Stomach (tissue), 9 donors: ENCODE data around the gene MYLK3. TPM values are rescaled to one million over a fixed set of nuclear protein-coding genes. Genes with fewer than 3 reads are reported as not detected.

Experiments used
- DNase-seq, 2 donors: peaks; one replicate each; pipeline versions ENCODE4 v3.0.0 to v3.0.0-alpha.2; 2013 to 2019
- H3K27ac ChIP-seq, 5 donors: fragments of 200-600 bp in 4 of 5; sonication (generic) in 4 of 5; one replicate each; pipeline ENCODE4 v1.5.1; 2013 to 2019; ENCODE audit warnings: mild to moderate bottlenecking in 1 of 5, moderate library complexity in 1 of 5
- H3K27me3 ChIP-seq, 3 donors: fragments of 200-600 bp; sonication (generic); one replicate each; pipeline ENCODE4 v1.5.1; 2017 to 2019; ENCODE audit warnings: mixed run types in 1 of 3
- H3K36me3 ChIP-seq, 4 donors: fragments of 200-600 bp; sonication (generic); 1 replicate in 3 of 4; 2 replicates in 1 of 4; pipeline ENCODE4 v1.5.1; 2016 to 2019
- H3K4me1 ChIP-seq, 4 donors: fragments of 200-600 bp; sonication (generic); one replicate each; pipeline ENCODE4 v1.5.1; 2016 to 2019
- H3K4me3 ChIP-seq, 4 donors: fragments of 200-600 bp; sonication (generic) in 3 of 4; one replicate each; pipeline ENCODE4 v1.5.1; 2016 to 2019; ENCODE audit warnings: mild to moderate bottlenecking in 1 of 4
- H3K9me3 ChIP-seq, 4 donors: fragments of 200-600 bp; sonication (generic); one replicate each; pipeline ENCODE4 v1.5.1; 2016 to 2019
- CTCF ChIP-seq, 7 experiments: fragments of 450-650 bp in 4 of 7; fragments of 200-600 bp in 3 of 7; sonication (generic) in 3 of 7; IDR thresholded peaks; one replicate each; pipeline ENCODE4 v1.5.1; 2016 to 2019; ENCODE audit warnings: antibody characterized with exemption in 7 of 7, control low read depth in 2 of 7, mild to moderate bottlenecking in 1 of 7
- EP300 ChIP-seq: sonication (generic); formaldehyde crosslinking; IDR thresholded peaks from one replicate; pipeline ENCODE4 v1.6.1; 2017; ENCODE audit warnings: antibody characterized with exemption
- POLR2A ChIP-seq, 4 donors: fragments of 450-650 bp; IDR thresholded peaks; one replicate each; pipeline ENCODE4 v1.6.1; 2016; ENCODE audit warnings: antibody characterized with exemption in 4 of 4, control low read depth in 2 of 4, mild to moderate bottlenecking in 1 of 4, moderate library complexity in 1 of 4
- POLR2AphosphoS5 ChIP-seq, 3 donors: sonication (generic); formaldehyde crosslinking; IDR thresholded peaks; one replicate each; pipeline ENCODE4 v1.6.1; 2016; ENCODE audit warnings: antibody characterized with exemption in 3 of 3
- WGBS, 5 donors: extraction: QIAGEN DNeasy Blood & Tissue Kit in 3 of 5; methylation state at CpG; one replicate each; pipeline versions ENCODE4 v1.1.5 to v1.1.7; 2013 to 2018; 5-methylcytosine and 5-hydroxymethylcytosine counted together
- intact Hi-C: fragments of 100-400 bp; cut with DNase I; formaldehyde crosslinking; loops from one replicate; pipeline ENCODE4 v1.15.1; 2023; ENCODE audit warnings: low total_unique reads
- polyA plus RNA-seq, 3 donors: library from polyadenylated mRNA; stranded (reverse); fragments of 200-250 nt; gene quantifications; one replicate each; pipeline ENCODE4 v1.2.3, GENCODE V29; 2013
- total RNA-seq, 5 donors: library from RNA; depleted of rRNA; stranded (reverse); fragments of >200 nt; gene quantifications; one replicate each; pipeline versions ENCODE4 v1.1.0 to v1.2.3, GENCODE V29; 2014 to 2016
- donor health status: healthy with polysubstance abuse.
- donor health status: Bipolar disorder and iron deficiency.
- donor health status: healthy.

The MYLK3 gene
- total and polyA plus RNA-seq, 8 donors: 0.05 to 0.46 (median 0.12) TPM; not detected in 4

- DNase-seq: no peak
- TF ChIP-seq EP300: no peak
- TF ChIP-seq POLR2AphosphoS5 (IDR thresholded peaks at IDR 0.05): no peak
- no peak for TF ChIP-seq CTCF (IDR thresholded peaks at IDR 0.05)
- no peak for TF ChIP-seq POLR2A (IDR thresholded peaks at IDR 0.05)
- H3K27me3 ChIP-seq: peaks cover 0 to 2% (median 0%) of the 10 kb centered on the region in 3 donors
- no peaks in the 10 kb centered on the region for H3K4me1 ChIP-seq
- no peak overlapping the region for H3K27ac ChIP-seq
- intact Hi-C loops: no loop called here
- H3K4me3 ChIP-seq: no peak overlapping the region
- no peaks in the 10 kb centered on the region for H3K36me3 ChIP-seq
- 67 to 86% (median 80%) methylated on average over 7 of the region's 7 CpGs for WGBS, 5 donors
- H3K9me3 ChIP-seq: no peaks in the 10 kb centered on the region
These were observed 16.9 kb upstream of the MYLK3 start for GRCh38 chr16:46765050-46765449.

GRCh38 chr16:46763147-46763546 is 15.0 kb upstream of the MYLK3 start:
- Histone ChIP-seq H3K27ac (no peak overlapping the region), H3K9me3 (no peaks in the 10 kb centered on the region), H3K27me3 (peaks cover 0 to 20% (median 0%) of the 10 kb centered on the region in 3 donors), H3K4me1 (no peaks in the 10 kb centered on the region), H3K36me3 (no peaks in the 10 kb centered on the region), H3K4me3 (no peak overlapping the region)
- intact Hi-C loops: no loop called here
- no peak for TF ChIP-seq POLR2A (IDR thresholded peaks at IDR 0.05)
- TF ChIP-seq POLR2AphosphoS5 (IDR thresholded peaks at IDR 0.05): no peak
- TF ChIP-seq EP300: no peak
- no peak for TF ChIP-seq CTCF (IDR thresholded peaks at IDR 0.05)
- DNase-seq: no peak
- 70 to 75% (median 72%) methylated on average over 12 of the region's 12 CpGs for WGBS, 5 donors

GRCh38 chr16:46762583-46762982 is 14.4 kb upstream of the MYLK3 start:
- no peak for DNase-seq
- Histone ChIP-seq H3K4me1 (peaks cover 0 to 4% (median 2%) of the 10 kb centered on the region in 4 donors), H3K36me3 (no peaks in the 10 kb centered on the region), H3K27ac (no peak overlapping the region), H3K27me3 (peaks cover 0 to 26% (median 0%) of the 10 kb centered on the region in 3 donors), H3K9me3 (no peaks in the 10 kb centered on the region), H3K4me3 (no peak overlapping the region)
- WGBS, 5 donors: 51 to 71% (median 58%) methylated on average over 3 of the region's 3 CpGs
- TF ChIP-seq EP300 (no peak), POLR2AphosphoS5 (IDR thresholded peaks at IDR 0.05) (no peak), POLR2A (IDR thresholded peaks at IDR 0.05) (no peak), CTCF (IDR thresholded peaks at IDR 0.05) (no peak)
- intact Hi-C loops: no loop called here

GRCh38 chr16:46759309-46759708 is 11.2 kb upstream of the MYLK3 start:
- no peaks in the 10 kb centered on the region for H3K9me3 ChIP-seq
- 87 to 92% (median 90%) methylated on average over 5 of the region's 5 CpGs for WGBS, 5 donors
- no peak overlapping the region for H3K27ac ChIP-seq
- no peak overlapping the region for H3K4me3 ChIP-seq
- no peak for DNase-seq
- peaks cover 0 to 11% (median 7%) of the 10 kb centered on the region in 4 donors for H3K4me1 ChIP-seq
- peaks cover 0 to 35% (median 10%) of the 10 kb centered on the region in 3 donors for H3K27me3 ChIP-seq
- intact Hi-C loops: no loop called here
- H3K36me3 ChIP-seq: no peaks in the 10 kb centered on the region
- TF ChIP-seq POLR2AphosphoS5 (IDR thresholded peaks at IDR 0.05): no peak
- TF ChIP-seq CTCF (IDR thresholded peaks at IDR 0.05): no peak
- no peak for TF ChIP-seq POLR2A (IDR thresholded peaks at IDR 0.05)
- TF ChIP-seq EP300: no peak
